ENCODE measurements around the gene THAP8.

The THAP8 gene

DNA sequence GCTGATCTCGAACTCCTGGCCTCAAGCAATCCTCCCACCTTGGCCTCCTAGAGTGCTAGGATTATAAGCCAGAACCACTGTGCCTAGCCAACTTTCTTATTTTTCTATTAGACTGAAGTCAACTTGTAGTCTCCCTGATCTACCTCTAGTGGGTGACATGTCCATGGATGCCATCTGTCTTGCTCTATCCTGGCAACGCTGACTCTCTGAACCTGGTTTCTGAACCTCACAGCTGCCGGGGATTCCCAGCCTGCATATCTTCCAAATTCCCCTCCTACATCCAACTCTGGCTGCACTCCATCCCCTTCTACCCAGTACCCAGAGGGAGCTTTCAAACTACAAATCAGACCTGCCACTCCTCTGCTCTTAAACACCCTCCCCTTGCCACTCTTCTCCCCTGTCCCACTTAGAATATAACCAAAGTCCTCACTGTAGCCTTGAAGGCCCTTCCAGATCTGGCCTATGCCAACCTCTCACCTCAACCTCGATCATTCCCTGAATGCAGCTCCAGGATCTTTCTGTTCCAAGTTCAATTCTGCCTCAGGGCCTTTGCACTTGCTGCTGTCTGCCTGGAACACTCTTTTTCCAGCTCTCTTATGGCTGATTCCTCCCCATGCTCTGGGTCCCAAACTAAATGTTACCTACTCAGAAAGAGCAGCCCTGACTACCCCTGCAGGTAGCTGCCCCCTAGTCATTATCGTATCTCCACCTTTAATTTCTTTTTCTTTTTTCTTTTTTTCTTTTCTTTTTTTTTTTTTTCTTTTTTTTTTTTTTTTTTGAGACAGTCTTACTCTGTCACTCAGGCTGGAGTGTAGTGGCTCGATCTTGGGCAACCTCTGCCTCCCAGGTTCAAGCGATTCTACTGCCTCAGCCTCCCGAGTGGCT lies 23.6 kb downstream of the THAP8 start:
- DNase-seq (ENCODE audit: low read depth, low spot score), result no peak

DNA sequence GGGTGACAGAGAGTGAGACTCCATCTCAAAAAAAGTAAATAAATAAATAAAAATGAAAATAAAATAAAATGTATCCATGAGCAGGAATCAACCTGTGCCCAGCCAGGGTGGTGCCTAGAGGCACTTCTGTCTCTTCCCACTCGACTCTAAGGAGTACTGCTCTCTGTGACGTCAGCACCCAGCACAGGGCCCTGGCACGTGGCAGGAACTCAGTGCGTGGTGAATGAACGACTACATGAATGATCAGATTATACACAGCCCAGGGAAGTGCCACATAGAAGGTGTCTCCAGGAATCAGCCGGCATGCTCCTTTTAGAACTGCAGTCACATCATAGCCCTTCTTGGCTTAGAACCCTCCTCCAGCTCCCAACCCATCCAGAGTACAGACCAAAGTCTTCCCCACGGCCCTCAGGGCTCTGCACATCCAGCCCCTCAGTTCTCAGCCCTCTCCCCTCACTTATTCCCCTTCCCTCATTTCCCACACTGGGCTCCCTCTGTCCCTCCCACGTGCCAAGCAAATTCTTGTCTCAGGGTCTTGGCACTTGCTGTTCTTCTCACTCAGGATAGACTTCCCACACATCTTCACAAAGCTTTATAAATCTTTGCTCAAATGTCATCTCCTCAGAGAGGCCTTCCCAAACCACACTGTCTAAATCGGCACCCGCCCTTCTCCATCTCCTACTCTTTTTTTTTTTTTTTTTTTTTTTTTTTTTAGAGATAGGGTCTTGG lies 25.6 kb downstream of the THAP8 start:
- DNase-seq (ENCODE audit: low read depth, low spot score), result no peak

DNA sequence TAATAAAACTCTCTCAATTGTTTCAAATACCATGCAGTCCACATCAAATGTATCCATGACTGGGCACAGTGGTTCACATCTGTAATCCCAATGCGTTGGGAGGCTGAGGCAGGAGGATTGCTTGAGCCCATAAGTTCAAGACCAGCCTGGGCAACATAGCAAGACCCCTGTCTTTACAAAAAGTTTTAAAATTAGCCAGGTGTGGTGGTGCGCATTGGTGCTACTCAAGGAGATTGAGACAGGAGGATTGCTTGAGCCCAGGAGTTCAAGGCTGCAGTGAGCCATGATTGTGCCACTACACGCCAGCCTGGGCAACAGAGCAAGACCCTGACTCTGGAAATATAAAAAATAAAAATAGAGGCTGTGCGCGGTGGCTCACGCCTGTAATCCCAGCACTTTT lies 26.4 kb downstream of the THAP8 start:
- no peak for DNase-seq (ENCODE audit: low read depth, low spot score)

DNA sequence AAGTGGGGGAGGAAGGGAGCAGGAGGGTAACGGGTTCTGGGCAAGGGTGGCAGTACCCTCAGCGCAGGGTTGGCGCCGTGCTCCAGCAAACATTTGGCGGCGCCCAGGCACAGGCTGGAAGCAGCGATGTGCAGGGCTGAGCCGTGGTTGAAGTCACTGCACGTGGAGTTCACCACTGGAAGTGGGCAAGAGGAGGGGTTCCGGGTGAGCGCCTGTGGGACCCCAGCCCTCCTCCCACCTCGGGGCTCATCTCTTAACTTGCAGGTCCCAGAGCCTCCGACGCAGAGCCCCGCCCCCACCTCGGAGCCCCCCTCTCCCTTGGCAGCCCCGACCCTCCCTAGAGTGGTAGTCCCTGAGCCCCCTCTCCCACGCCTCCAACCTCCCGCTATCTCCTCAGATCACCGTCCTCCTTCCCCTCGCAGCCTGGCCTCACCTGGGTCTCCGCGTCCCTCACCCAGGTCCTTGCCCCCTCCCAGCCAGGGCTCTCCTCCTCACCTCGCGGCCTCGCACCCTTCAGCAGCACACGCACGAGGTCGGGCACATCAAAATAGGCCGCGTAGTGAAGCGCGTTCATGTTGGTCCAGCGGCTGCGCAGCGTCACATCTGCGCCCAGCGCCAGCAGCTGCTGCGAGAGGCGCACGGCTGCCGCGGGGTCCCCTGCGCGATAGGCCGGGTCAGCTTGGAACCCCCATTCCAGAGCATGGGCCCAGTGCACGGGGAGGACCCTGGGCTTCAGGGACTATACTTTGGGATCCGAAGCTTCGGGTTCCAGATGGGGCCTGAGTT lies 27.8 kb downstream of the THAP8 start:
- no peak for DNase-seq (ENCODE audit: low read depth, low spot score)

DNA sequence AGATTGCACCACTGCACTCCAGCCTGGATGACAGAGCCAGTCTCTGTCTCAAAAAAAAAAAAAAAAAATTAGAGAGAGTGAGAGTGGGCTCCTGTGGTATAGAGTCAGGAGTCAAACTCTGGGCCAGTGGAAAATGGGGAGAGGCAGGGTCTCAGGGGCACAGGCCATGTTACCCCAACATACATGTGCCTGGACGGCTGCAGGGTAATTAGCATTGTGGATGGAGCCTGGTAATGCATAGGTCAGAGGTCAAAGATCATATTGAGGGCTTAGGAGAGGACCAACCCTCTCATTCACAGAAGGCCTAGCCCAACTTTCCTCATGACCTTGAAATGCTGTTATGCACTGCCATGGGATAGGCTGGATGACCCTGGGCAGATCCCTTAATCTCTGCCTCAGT lies 28.5 kb downstream of the THAP8 start:
- DNase-seq (ENCODE audit: low read depth, low spot score), result no peak

DNA sequence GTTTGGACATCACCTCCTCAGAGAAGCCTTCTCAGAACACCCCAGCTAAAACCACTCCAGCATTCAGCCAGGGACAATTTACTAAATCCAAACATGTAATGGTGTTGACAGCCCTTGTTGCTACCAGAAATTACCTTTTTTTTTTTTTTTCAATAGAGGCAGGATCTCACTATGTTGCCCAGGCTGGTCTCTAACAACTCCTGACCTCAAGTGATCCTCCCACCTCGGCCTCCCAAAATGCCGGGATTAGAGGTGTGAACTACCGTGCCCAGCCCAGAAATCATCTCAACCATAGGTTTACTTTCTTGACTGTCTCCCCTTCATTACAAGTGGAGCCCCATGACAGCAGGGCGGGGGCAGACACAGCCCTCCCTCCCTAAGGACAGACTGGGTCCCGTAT lies 30.7 kb downstream of the THAP8 start:
- DNase-seq (ENCODE audit: low read depth, low spot score), result no peak

DNA sequence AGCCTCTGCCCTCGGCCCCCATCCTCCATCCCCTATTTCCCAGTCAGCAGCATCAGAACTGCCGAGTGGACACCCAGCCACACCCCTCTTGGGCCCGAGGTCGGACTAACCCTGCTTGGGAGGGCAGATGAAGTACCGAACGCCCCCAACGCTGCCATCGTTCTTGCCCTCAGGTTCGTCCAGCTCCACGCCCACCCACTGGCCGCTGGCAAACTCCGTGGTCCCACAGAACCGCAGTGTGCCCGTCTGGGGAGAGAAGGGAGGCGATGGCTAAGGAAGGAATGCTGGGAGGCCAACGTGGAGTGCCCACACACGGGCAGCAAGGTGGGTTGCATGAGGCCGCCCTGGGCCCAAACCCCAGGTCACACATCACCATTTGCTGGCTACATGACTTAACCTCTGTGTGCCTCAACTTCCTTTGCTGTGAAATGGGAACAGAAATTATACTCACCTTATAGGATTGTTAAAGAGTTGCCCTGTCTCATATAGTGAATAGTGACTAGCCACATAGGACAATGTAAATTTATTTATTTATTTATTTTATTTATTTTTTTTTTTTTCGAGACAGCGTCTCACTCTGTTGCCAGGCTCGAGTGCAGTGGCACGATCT lies 34.9 kb downstream of the THAP8 start:
- DNase-seq (ENCODE audit: low read depth, low spot score), result no peak

DNA sequence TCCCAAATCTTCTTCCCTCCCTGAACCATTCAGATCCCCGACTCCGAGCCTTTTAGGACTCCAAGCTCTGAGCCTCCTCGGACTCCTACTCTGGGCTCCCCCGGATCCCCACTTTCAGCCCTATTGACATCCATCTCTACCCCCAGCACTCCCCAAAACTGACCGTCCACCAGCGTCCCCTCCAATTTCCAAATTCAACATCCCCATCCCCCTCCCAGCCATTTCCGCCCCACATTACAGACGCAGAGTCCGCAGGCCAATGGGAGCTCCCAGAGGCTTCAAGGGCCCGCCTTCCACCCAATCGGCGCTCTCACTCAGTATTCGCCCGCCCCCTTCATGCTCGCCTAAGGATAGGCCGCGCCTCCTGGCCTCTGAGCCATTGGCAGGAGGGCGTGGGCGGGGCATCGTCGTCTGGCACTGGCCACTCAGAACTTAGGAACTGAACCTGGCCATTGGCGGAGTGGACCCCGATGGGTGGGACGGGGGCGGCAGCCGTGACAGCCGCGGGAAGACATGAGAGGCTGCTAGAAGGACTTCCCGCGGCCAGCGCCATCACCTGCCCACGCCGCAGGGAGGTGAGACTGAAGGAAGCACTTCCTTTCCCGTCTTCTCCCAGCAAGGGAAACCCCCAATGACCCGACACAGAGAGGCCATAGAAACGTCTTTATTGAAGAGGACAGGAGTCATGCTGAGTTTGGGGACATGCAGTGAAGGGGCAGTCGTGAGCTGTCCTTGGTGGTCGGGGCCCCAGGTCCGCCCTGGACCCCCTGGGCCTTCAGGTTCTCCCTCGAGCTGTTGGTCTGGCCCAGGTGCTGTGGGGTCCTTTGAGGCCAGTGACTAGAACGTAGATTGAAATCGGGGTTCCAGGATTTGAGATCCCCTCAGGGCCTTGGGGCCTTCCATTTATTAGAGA lies 39.8 kb downstream of the THAP8 start, which contains the start of gene ALKBH6:
Gene ALKBH6, minus strand, starts transcription at position 202 of the 913 bp plus-strand sequence. CDS start 816 bp downstream, outside the sequence.
- DNase-seq (ENCODE audit: low read depth, low spot score), result peak; percentile 96

DNA sequence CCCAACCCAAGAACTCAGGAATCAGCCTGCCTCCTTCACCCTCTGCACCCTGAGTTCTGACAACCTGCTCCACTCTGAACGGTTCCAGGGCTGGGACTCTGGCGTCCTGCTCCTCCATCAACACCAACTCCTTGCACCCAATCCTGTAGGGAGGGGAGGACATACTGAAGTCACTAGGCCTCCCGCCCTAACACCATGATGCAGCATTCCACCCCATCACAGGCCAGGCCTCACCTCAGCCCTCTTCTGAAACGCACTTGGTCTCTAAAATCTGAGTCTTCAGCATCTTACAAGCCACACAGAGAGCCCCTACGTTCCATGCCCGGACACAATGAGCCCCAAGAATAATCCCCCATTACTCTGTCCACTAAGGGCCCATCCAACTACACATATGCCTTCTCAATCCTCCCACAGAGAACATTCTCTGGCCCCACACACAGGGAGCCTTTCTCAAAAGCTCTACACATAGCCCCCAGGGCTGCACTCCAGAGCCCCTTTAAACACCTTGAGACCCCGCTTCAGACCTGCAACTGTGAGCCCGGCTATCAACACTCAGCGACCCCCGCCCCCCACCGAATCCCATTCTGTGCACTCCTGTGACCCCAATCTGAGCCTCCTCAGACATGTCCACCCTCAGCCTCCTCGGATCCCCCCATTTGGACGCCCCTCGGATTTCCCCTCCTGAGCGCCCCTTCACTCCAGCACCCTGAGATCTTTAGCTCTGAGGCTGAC lies 40.6 kb downstream of the THAP8 start:
- no peak for DNase-seq (ENCODE audit: low read depth, low spot score)

DNA sequence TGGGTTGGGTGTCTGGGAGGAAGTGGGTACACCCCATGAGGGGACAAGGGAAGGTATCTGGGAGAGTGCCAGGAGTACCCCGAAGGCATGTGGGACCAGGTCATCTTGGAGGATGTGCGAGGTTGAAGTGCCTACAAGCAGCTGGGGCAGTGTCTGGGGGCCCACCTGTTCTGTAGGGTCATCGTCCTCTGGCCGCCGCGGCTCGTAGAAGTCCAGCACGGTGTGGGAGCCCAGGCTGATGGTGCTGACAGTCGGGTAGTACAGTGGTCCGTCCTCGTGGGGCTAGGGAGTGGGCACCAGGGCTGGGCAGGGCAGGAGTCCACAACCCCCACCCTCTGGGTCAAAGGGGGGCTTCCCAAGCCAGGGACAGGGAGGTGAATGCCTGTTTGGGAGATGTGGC lies 43.7 kb downstream of the THAP8 start:
- DNase-seq (ENCODE audit: low read depth, low spot score), result no peak

DNA sequence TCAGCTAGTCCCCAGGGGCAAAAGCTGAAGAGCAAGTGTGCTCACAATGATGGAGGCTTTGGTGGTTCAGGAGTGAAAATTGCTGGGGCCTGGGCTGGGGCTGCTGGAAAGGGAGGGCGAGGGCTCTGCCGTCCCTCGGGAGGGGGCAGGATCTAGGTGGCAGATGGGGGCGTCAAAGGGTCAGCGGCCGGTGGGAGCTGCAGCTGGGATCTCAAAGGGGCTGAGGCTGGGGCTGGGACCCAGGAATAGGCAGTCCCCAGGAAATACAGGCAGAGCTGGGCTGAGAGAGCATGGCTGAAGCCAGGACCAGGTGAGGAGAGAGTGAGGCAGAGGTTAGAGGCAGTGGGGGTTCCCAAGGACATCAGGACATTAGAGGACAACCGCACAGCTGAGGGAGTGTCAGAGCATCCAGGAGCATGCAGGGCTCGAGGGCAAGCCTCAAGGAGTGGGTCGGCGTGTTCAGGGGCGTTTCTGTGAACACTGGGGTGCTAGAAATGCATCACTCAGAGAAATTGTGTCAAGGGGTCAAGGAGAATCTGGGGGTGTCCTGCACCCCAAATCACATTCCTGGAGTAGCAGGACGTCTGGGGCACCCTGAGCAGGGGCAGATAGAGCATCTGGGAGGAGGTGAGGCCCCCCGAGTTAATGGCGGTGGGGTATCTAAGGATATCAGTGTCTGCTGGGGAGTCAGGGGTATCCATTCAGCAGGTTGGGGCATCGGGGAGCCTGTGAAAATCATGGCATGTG lies 44.3 kb downstream of the THAP8 start:
- no peak for DNase-seq (ENCODE audit: low read depth, low spot score)

DNA sequence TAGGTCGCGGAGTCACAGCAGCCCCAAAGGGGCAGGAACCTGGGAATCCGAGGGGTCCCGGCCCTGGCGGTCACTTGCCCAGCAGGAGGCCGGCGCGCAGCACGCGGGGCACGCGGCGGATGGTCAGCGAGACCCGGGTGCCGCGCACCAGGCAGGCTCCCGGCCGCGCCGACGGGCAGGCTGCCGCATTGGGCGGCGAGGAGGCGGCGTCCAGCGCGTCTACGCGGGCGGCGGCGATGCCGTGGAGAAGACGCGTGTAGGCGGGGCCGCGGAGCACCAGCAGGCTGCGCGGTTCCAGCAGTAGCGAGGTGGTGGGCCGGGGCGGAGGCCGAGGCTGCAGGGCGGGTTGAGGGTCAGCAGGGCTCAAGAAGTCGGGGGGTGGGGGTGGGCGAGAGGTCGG lies 44.9 kb downstream of the THAP8 start:
- DNase-seq (ENCODE audit: low read depth, low spot score), result no peak

DNA sequence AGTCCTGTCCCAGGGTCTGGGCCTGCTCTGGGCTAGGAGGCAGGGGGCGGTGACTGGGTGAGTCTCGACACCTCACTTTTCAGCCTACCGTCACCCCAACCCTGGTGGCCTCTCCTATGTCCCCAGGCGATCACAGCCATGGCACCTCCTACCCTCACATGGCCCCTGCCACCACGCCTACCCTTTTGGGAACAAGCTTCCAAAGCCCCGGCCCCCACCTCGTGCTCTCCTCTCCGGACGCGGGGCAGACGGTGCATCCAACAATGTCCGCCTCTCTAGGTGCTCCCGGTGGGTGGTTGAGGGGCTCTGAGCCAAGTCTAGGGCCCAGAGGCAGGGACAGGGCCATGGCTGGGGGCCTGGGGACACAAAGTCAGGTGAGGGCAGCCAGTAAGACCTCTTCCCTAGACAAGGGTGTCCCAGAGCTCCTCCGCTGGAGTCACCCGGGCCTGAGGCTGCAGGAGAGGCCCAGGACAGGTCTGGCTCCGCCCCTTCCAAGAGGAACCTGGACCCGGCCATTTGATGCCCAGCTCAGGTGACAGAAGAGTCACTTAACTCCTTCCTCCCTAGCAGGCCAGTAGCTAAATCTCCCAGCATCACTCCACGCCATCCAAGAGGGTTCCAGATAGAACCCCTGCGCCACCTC lies 45.6 kb downstream of the THAP8 start, which contains the start of gene SYNE4:
Gene SYNE4, minus strand, starts transcription at position 478 of the 643 bp plus-strand sequence. Its CDS starts 132 bp downstream, at position 346.
- no peak for DNase-seq (ENCODE audit: low read depth, low spot score)

DNA sequence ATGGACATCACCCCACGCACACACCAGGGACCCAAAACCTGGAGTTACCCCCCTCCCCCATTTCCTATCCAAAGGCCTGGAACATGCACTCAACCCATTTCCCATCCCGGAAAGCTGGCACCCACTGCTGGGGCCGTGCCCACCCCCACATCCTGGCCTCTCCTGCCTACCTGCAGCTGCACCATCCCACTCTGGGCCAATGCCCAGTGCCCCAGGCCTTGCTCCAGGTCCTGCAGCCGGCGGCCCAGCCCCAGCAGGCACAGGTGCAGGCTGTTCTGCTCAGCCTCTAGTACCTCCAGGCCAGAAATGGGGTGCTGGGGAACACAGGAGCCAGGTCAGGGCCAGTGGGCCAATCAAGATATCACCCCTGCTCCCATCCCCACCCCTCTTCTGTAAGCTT lies 47.1 kb downstream of the THAP8 start:
- DNase-seq (ENCODE audit: low read depth, low spot score), result no peak

DNA sequence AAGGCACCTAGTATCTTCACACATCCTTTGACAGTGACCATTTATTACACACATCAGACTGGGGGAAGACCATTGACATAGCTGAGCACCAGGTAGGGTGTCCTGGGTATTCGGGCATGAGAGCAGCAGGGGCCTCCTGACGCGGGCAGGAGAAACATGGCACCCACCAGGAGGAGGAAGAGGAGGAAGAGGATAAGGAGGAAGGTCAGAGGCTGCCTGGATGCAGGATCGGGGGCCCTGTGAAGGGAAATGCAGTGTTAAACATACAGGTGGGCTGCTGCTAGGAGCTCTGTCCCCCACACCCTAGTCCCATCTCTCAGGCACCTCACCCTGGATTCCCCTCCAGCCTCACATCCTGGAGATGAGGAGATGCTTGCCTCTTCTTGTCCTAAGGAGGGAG lies 50.8 kb downstream of the THAP8 start:
- DNase-seq (ENCODE audit: low read depth, low spot score), result no peak

DNA sequence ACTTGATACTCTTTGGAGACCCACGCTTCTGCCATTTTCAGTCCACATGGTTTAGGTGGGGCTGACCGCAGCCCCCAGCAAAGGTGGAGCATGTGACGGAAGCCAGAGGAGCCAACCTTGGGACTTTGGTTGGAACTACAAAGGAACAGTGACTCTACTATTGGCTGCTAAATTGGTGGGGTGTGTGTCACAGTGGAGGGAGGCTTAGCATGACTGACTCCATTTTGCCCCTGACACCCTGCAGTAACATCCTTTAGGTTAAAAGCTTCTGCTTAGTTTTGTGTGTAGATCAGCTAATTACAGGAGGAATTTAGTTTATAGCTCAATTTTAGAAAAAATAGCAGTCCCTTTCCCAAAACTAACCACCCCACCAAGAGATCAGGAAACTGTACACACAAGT lies 52.5 kb downstream of the THAP8 start:
- DNase-seq (ENCODE audit: low read depth, low spot score), result no peak

DNA sequence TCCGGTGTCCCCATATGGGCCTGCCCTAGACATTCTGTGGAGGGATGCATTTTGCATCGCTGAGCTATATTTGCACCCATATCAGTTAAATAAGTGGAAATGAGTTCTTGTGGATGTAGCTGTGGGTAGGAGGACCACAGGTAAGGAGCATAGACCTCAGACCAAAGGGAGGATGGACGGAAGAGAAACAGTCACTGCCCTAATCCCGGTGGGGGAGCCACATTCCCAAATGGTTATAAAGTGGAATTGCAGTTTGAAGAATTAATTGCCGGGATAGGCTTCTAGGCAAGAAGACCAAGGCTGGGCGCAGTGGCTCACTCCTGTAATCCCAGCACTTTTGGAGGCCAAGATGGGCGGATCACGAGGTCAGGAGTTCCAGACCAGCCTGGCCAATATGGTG lies 57.3 kb downstream of the THAP8 start:
- DNase-seq (ENCODE audit: low read depth, low spot score), result no peak
